NCI-H187 treated with DMSO at 0.1 percent for 48 hours (cell line): ENCODE data around the gene MYLK3.
"Not testable (repeated sequence)": the region's sequence is repeated elsewhere in the genome, so short reads cannot be mapped to it uniquely, and the experiment has no call there.

Experiments used
- DNase-seq: peaks from one replicate; lab custom pipeline; 2025; lab: John Stamatoyannopoulos, UW

The MYLK3 gene

GRCh38 chr16:46689365-46690280 lies 58.5 kb downstream of the MYLK3 start, which contains the start of gene ORC6:
TSS of gene ORC6 (plus strand) at chr16:46689659. CDS start at chr16:46689706, 47 bp downstream.
- DNase-seq = peak; percentile 70

DNA sequence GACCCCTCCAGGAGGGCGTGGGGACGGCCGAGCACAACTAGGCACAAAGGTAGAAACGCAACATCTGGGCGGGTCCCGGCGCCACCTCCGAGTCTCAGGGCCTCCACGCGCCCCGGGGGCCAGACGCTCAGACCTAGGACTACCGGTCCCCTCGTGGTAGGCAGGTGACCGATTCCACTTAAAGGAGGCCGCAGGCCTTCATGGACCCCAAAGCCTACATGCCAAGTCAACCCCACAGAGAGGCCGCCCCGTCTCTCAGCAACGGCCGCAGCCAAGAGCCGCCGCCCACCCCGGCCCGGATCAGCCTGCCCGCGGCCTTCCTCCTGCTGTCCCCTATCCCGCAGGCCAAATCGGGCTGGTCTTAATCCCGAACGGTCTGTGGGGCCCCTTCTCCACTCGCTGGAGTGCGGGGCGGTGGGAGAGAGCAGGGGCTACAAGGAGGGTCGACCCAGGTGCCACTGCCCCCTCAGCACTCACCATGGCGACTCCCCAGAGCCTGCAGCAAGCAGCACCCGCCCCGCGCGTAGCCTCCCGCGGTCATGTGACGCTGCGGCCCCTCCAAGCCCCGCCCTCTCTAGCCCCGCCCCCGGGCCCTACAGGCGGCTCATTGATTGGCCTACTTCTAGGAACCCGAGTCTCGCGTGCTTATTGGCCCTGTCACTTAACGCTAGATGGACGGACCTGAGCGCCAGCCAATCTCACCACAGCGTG lies 59.3 kb downstream of the MYLK3 start, which contains the start of gene VPS35:
TSS of gene VPS35 (minus strand) at position 525 of the 711 bp plus-strand sequence. CDS start at position 480, 45 bp downstream.
- DNase-seq = peak; percentile 79

DNA sequence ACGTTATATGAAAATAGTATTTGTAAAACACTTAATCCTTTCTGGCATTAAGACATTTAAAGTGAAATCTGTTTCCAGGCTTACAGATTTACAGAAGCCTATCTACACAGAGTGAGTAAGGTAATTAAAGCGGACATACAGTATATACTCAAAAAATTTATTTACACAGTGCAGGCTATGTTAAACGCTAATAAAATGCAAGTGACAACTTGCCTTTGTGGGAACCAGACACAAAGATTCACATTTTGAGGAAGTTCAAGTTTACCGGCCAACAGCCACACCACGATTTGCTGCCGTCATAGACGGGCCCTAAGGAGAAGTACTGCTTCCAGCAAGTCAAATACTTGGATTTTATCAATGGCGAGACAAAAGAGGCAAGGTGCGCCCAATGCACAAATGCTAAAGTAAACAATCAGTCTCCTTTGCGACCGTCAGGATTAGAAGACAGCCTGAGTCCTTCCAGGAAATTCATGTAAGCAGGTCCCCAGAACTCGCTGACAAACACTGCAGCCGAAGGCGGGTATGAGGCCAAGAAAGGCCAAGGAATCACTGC lies 60.0 kb downstream of the MYLK3 start:
- no peak for DNase-seq

DNA sequence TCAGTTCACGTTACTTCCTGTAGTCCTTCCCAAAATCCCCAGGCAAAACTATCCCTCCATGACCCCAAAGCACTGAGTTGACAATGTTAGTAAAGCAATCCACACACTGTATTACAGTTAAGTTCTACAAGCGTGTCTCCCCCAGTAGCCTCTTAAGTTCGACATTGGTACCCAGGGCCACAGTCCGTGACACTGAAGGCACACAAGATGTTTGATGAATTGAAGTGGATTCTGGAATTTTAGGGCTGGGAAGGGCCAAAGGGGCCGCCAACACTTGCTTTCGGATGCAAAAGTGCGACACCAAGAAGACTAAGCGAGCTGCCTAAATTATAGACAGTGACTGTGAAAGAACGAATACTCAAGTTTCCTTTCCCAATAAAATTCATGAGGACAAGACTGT lies 60.7 kb downstream of the MYLK3 start:
- no peak for DNase-seq

GRCh38 chr16:46686815-46687473 lies 61.2 kb downstream of the MYLK3 start:
- no peak for DNase-seq

GRCh38 chr16:46681867-46682266 lies 66.3 kb downstream of the MYLK3 start:
- DNase-seq = not testable (repeated sequence)

DNA sequence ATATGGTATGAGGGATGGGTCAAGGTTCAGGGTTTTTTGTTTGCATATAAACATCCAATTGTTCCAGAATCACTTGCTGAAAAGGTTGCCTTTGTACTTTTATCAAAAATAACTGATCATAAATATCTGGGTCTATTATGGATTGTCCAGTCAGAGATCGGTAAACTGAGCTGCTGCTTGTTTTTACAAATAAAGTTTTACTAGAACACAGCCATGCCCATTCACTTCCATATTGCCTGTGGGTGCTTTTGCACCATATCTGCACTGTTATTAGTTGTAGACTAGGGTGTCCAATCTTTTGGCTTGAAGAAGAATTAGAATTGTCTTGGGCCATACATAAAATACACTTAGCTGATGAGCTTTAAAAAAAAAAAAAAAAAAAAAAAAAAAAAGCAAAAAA lies 70.2 kb downstream of the MYLK3 start:
- not testable (repeated sequence) for DNase-seq

GRCh38 chr16:46673320-46674013 lies 74.7 kb downstream of the MYLK3 start:
- DNase-seq = no peak

GRCh38 chr16:46662123-46662522 lies 86.0 kb downstream of the MYLK3 start:
- DNase-seq = no peak

GRCh38 chr16:46658925-46659324 lies 89.2 kb downstream of the MYLK3 start:
- DNase-seq = no peak
